GM18502 (cell line): Measurements from ENCODE around the gene SYNGR3.

ENCODE experiments used
- ATAC-seq: cut with Tn5 transposase; IDR thresholded peaks from one replicate; pipeline ENCODE4 v1.9.1; 2021; ENCODE audit warnings: mild to moderate bottlenecking; ENCODE audit not compliant: unreplicated experiment, poor library complexity

SYNGR3 gene

GRCh38 chr16:2038382-2039231, 48.8 kb downstream of the SYNGR3 start:
- no peak for ATAC-seq

- ATAC-seq = no peak
Observed at GRCh38 chr16:2039274-2040031, 49.7 kb downstream of the SYNGR3 start.

GRCh38 chr16:2040041-2040786, 50.4 kb downstream of the SYNGR3 start:
- ATAC-seq = no peak

- ATAC-seq = no peak
Observed at GRCh38 chr16:2040787-2041522, 51.2 kb downstream of the SYNGR3 start.

GRCh38 chr16:2042171-2042985, 52.6 kb downstream of the SYNGR3 start:
- ATAC-seq = no peak

GRCh38 chr16:2042986-2043666, 53.4 kb downstream of the SYNGR3 start:
- no peak for ATAC-seq
